ENCODE data around the gene PHYKPL. TPM values are rescaled to one million over a fixed set of nuclear protein-coding genes. Genes with fewer than 3 reads are reported as not detected.

The PHYKPL gene
- total RNA-seq, 1 donor from 2014 or later: 20.5 TPM

GRCh38 chr5:178234750-178235587 lies 2.4 kb upstream of the PHYKPL start:
- peak; percentile 89 for DNase-seq (ENCODE audit: low spot score)
- peaks cover 9% of the 10 kb centered on the region for H3K4me1 ChIP-seq
- H4K20me1 ChIP-seq (ENCODE audit: low read depth): peaks cover 16% of the 10 kb centered on the region
- no peak overlapping the region for H2AFZ ChIP-seq (replicated peaks)
- no peak overlapping the region for H3K27ac ChIP-seq
- no peaks in the 10 kb centered on the region for H3K9me3 ChIP-seq (ENCODE audit: low read depth)
- H3K36me3 ChIP-seq: no peaks in the 10 kb centered on the region
- peaks cover 30% of the 10 kb centered on the region for H3F3A ChIP-seq (ENCODE audit: low read depth)
- TF ChIP-seq, protein P1, sequence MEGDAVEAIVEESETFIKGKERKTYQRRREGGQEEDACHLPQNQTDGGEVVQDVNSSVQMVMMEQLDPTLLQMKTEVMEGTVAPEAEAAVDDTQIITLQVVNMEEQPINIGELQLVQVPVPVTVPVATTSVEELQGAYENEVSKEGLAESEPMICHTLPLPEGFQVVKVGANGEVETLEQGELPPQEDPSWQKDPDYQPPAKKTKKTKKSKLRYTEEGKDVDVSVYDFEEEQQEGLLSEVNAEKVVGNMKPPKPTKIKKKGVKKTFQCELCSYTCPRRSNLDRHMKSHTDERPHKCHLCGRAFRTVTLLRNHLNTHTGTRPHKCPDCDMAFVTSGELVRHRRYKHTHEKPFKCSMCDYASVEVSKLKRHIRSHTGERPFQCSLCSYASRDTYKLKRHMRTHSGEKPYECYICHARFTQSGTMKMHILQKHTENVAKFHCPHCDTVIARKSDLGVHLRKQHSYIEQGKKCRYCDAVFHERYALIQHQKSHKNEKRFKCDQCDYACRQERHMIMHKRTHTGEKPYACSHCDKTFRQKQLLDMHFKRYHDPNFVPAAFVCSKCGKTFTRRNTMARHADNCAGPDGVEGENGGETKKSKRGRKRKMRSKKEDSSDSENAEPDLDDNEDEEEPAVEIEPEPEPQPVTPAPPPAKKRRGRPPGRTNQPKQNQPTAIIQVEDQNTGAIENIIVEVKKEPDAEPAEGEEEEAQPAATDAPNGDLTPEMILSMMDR (IDR thresholded peaks at IDR 0.05): peak; percentile 86
- TF ChIP-seq EZH2 (IDR thresholded peaks at IDR 0.05): no peak
- no peak for TF ChIP-seq EZH2phosphoT487 (IDR thresholded peaks at IDR 0.05)
- Mint-ChIP-seq H3K27me3 (ENCODE audit: insufficient read depth, low read depth) (peaks cover 7% of the 10 kb centered on the region), H3K27ac (no peak overlapping the region), H3K4me3 (peak overlapping the region; percentile 24), H3K4me1 (peaks cover 22% of the 10 kb centered on the region), H3K9me3 (no peaks in the 10 kb centered on the region), H3K36me3 (peaks cover 10% of the 10 kb centered on the region)
- H3K4me3 ChIP-seq: no peak overlapping the region
- no peaks in the 10 kb centered on the region for H3K27me3 ChIP-seq
- H3K9ac ChIP-seq: no peak overlapping the region
- peaks cover 18% of the 10 kb centered on the region for H3K79me2 ChIP-seq (ENCODE audit: low read depth)
- H3K4me2 ChIP-seq: no peak overlapping the region

GRCh38 chr5:178234121-178234749 lies 1.6 kb upstream of the PHYKPL start:
- Histone ChIP-seq H3K9me3 (ENCODE audit: low read depth) (no peaks in the 10 kb centered on the region), H4K20me1 (ENCODE audit: low read depth) (peaks cover 24% of the 10 kb centered on the region), H2AFZ (replicated peaks) (no peak overlapping the region), H3K27me3 (no peaks in the 10 kb centered on the region), H3K4me2 (no peak overlapping the region), H3K79me2 (ENCODE audit: low read depth) (peaks cover 18% of the 10 kb centered on the region), H3K9ac (no peak overlapping the region), H3K4me1 (peaks cover 9% of the 10 kb centered on the region), H3K36me3 (no peaks in the 10 kb centered on the region), H3F3A (ENCODE audit: low read depth) (peaks cover 30% of the 10 kb centered on the region), H3K27ac (no peak overlapping the region), H3K4me3 (no peak overlapping the region)
- TF ChIP-seq EZH2 (IDR thresholded peaks at IDR 0.05) (no peak), EZH2phosphoT487 (IDR thresholded peaks at IDR 0.05) (no peak)
- TF ChIP-seq, protein P1 (IDR thresholded peaks at IDR 0.05): no peak
- no peak for DNase-seq (ENCODE audit: low spot score)
- Mint-ChIP-seq H3K27me3 (ENCODE audit: insufficient read depth, low read depth) (peaks cover 6% of the 10 kb centered on the region), H3K9me3 (no peaks in the 10 kb centered on the region), H3K4me3 (peak overlapping the region; percentile 24), H3K27ac (no peak overlapping the region), H3K36me3 (peaks cover 15% of the 10 kb centered on the region), H3K4me1 (peaks cover 23% of the 10 kb centered on the region)

GRCh38 chr5:178232920-178233429 lies 373 bp upstream of the PHYKPL start:
- Histone ChIP-seq H3K27me3 (no peaks in the 10 kb centered on the region), H3F3A (ENCODE audit: low read depth) (peaks cover 30% of the 10 kb centered on the region), H3K9ac (no peak overlapping the region), H3K79me2 (ENCODE audit: low read depth) (peaks cover 18% of the 10 kb centered on the region), H4K20me1 (ENCODE audit: low read depth) (peaks cover 26% of the 10 kb centered on the region), H3K9me3 (ENCODE audit: low read depth) (no peaks in the 10 kb centered on the region), H3K4me2 (peak overlapping the region; percentile 88), H3K36me3 (no peaks in the 10 kb centered on the region), H3K27ac (no peak overlapping the region), H3K4me3 (peak overlapping the region; percentile 60), H3K4me1 (peaks cover 9% of the 10 kb centered on the region), H2AFZ (replicated peaks) (peak overlapping the region; percentile 85)
- Mint-ChIP-seq H3K9me3 (no peaks in the 10 kb centered on the region), H3K27ac (no peak overlapping the region), H3K4me1 (peaks cover 24% of the 10 kb centered on the region), H3K4me3 (peak overlapping the region; percentile 81), H3K27me3 (ENCODE audit: insufficient read depth, low read depth) (peaks cover 11% of the 10 kb centered on the region), H3K36me3 (peaks cover 22% of the 10 kb centered on the region)
- TF ChIP-seq, protein P1 (IDR thresholded peaks at IDR 0.05): no peak
- TF ChIP-seq EZH2 (IDR thresholded peaks at IDR 0.05): no peak
- TF ChIP-seq EZH2phosphoT487 (IDR thresholded peaks at IDR 0.05): no peak
- DNase-seq (ENCODE audit: low spot score): no peak
